Measurements from ENCODE around the gene ABHD8.

The ABHD8 gene, protein sequence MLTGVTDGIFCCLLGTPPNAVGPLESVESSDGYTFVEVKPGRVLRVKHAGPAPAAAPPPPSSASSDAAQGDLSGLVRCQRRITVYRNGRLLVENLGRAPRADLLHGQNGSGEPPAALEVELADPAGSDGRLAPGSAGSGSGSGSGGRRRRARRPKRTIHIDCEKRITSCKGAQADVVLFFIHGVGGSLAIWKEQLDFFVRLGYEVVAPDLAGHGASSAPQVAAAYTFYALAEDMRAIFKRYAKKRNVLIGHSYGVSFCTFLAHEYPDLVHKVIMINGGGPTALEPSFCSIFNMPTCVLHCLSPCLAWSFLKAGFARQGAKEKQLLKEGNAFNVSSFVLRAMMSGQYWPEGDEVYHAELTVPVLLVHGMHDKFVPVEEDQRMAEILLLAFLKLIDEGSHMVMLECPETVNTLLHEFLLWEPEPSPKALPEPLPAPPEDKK

DNA sequence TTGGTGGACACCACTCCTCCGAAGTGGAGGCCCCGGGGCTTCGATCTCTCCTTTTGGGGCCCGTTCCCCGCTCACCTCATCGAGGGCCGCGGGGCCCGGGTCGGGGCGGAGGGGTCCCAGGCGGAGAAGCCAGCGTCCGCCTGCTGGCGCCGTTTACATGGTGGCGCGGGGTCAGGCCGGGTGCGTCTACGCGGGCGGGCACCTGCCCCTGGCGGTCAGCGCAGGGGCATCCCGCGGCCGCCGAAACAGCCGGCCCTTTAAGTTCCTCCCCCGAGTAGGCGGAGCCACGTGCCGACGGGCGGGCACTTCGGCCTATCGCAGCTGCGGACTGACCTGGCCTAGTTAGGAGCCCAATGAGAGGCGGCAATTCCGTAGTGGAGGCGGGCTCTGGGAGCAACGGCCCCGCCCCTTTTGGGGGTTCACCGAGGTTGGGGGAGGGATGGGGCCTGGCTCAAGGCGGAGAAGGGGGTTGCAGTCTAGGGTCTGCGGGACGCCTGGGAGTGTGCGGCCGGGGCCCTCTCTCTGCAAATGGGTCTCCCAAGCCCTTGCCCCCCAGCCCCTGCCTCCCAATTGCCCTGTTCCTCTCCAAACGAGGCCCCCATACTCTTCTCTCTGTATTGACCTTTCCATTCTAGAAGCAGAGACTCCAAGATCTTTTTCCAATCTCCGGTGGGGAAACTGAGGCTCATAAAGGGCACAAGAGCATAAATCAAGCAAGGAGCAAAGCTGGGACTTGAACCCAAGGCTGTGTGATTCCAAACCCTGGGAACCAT, at the start of gene ABHD8:
Gene ABHD8, minus strand, starts transcription at position 259 of the 773 bp plus-strand sequence. CDS start 1,809 bp downstream, outside the sequence.
- DNase-seq (ENCODE audit: low spot score), result peak; percentile 98

DNA sequence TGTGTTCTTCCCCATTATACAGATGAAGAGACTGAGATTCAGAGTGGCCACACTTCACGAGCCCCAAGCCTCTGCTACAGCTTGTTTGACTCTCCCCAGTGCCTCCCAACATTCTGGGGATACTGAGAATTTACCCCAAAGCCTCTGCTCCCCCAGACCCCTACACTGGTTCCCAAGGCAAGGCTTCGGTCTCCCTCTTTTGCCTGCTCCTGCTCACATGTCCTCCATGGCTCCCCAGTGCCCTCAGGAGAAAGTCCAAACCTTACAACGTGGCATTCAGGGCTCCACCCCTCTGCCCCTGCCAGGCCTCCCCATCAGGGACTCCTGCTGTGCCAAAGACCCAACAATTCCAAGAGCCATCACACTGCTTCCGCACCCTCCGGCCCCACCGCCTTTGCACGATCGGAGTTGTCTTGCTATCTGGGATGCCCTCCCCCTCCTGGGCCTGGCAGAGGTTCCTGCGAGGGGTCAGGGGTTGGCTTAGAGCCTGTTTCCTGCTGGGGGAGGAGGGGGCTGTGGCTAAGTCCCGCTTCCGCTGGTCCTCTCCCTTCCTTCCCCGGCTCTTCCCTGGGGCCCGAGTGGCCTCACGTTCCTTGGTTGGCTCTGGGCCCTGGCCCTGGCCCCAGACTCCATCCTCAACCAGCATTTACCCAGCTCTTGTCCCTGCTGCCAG, 49.5 kb upstream of the ABHD8 start:
- DNase-seq (ENCODE audit: low spot score), result no peak

- no peak for DNase-seq (ENCODE audit: low spot score)
Measured at GRCh38 chr19:17351815-17352435, 48.7 kb upstream of the ABHD8 start.

DNA sequence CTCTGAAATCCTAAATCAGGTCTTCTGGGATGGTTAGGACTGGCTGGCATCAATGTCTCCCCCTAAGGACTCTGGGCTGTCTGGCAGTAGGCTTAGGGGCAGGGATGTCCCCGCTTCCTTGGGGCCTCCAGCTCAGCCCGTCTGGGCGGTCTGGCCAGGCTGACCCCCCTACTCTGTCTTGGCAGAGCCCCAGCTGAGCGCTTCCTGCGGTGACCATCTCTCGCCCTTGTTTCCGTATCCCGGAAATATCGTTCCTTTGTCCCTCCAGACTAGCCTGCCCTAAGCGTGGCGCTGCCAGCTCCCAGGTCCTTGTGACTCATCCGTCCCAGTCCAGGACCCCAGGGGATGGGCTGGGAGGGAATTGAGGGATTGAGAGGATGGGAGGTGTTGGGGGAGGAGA, 45.5 kb upstream of the ABHD8 start:
- peak; percentile 36 for DNase-seq (ENCODE audit: low spot score)

- no peak for DNase-seq (ENCODE audit: low spot score)
Measured at GRCh38 chr19:17347877-17348276, 44.7 kb upstream of the ABHD8 start.

- peak; percentile 32 for DNase-seq (ENCODE audit: low spot score)
Measured at GRCh38 chr19:17347361-17347760, 44.1 kb upstream of the ABHD8 start.

- DNase-seq (ENCODE audit: low spot score), result peak; percentile 92
Measured at GRCh38 chr19:17346109-17346671, 43.0 kb upstream of the ABHD8 start.

GRCh38 chr19:17341845-17342244, 38.6 kb upstream of the ABHD8 start:
- no peak for DNase-seq (ENCODE audit: low spot score)

- DNase-seq (ENCODE audit: low spot score), result no peak
Measured at GRCh38 chr19:17341386-17341785, 38.2 kb upstream of the ABHD8 start.

DNA sequence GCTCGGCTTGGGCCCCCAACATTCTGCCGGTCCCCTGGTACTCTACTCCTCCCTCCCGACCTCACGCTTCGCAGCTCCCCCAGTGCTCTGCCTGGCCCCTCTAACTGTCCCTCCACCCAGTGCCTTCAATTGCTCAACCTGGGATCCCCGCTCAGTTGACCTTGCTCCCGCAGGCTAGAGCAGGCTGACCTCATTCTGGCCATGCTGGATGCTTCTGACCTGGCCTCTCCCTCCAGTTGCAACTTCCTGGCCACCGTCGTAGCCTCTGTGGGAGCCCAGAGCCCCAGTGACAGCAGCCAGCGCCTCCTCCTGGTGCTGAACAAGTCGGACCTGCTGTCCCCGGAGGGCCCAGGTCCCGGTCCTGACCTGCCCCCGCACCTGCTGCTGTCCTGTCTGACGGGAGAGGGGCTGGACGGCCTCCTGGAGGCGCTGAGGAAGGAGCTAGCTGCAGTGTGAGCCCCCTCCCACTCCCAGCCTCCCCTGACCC, 37.7 kb upstream of the ABHD8 start:
- DNase-seq (ENCODE audit: low spot score), result no peak

- no peak for DNase-seq (ENCODE audit: low spot score)
Measured at GRCh38 chr19:17340302-17340870, 37.2 kb upstream of the ABHD8 start.

DNA sequence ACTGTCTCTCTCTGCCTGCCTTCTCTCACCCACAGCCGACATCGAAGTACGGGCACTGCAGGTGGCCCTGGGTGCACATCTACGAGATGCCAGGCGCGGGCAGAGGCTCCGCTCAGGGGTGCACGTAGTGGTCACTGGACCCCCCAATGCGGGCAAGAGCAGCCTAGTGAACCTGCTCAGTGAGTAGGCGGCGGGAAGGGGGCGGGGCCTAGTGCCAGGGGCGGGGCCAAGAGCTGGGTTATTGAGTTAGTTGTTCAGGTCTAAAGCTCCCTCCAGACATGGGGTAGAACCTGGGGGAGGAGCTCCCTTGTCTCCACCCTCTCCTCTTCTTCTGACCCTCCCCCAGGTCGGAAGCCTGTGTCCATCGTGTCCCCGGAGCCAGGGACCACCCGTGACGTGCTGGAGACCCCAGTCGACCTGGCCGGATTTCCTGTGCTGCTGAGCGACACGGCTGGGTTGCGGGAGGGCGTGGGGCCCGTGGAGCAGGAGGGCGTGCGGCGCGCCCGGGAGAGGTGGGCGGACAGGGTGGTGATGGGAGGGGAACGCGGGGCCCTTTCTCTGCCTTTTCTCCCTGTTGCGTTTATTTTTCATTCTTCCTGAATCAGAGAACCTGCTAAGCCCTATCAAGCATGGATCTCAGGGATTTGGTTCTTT, 36.0 kb upstream of the ABHD8 start:
- DNase-seq (ENCODE audit: low spot score), result no peak

DNA sequence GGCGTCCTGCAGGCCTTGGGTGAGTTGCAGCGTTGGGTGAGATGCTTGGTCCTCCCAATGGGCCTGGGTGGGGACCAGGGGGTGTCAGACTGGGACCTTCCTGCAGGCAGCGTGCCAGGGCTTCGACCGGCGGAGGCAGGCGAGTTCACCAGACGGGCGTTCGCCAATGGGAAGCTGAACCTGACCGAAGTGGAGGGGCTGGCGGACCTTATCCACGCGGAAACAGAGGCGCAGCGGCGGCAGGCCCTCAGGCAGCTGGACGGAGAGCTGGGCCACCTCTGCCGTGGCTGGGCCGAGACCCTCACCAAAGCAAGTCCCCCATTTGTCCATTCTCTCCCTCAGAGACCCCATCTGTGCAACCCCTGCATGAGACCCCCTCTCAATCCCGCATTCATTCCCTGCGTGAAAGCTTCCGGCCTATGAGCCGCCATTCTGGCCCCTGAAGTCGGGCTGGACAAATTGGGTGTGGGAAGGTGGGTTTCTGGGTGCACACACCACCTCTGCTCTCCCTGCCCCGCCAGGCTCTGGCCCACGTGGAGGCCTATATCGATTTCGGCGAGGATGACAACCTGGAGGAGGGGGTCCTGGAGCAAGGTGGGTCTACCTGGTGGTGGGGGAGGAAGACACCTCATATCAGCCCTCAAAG, 35.3 kb upstream of the ABHD8 start:
- DNase-seq (ENCODE audit: low spot score), result no peak

DNA sequence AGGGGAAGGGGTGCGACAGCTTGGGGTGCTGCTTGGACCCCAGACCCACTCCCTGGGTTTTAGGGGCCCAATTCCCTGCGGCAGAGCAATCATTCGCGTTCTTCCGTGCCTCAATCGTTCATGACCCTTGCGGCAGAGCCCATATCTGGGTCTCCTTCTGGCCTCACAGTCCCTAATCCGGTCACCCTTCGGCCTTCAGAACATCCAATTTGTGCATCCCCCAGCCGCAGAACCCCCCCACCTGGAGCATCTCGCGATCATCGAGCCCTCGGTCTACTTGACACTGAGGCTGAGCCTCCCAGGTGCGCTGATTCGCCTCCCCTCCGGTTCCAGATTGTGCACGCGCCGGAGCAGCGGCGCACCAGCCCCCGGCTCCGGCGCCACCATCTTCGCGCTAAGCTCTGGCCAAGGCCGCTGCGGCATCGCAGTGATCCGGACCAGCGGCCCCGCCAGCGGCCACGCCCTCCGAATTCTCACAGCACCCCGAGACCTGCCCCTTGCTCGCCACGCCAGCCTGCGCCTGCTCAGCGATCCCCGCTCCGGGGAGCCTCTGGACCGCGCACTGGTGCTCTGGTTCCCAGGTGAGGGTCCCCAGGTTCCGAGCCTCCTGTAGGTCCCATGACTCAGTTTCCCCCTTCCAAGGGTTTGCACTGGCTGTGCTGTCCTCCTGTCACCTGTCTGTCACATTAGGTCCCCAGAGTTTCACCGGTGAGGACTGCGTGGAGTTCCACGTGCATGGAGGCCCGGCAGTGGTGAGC, 34.6 kb upstream of the ABHD8 start:
- peak; percentile 60 for DNase-seq (ENCODE audit: low spot score)

DNA sequence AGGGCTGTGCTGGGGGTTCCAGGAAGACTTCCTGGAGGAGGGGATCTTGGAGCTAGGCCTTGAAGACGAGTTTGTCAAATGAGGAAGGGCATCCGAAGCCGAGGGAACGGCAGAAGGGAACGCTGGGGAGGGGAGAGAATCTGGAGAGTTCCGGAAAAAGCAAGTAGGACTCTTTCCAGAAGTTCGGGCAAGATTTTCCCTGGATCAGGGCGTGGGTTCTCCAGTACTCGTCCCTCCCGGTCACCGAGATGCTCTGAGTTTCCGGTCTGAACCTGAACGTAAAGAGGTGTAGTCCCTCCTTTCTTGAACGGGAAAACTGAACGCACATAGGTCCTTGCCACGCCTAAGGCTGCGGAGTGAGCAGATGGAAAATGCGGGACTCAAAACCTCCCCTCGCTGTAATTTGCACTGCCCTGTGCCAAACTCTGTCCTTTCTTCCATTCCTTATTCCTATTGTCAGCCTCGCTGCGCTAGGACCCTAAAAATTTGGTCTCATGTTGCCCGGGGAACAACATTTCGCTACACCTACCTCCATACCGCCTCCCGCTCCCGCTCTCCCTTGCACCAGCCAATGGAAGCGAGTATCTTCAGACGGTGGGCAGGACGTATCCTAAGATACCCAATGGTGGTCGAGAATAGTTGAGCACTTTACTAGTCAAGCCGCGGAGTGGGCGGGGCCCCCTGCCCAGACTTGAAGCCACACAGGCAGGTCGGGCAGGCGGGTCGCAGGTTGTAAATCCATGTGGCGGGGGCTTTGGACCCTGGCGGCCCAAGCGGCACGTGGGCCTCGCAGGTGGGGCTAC, 33.8 kb upstream of the ABHD8 start, which contains the start of gene GTPBP3:
Gene GTPBP3, plus strand, starts transcription at position 682 of the 803 bp plus-strand sequence. Its CDS starts 59 bp downstream, at position 741.
- DNase-seq (ENCODE audit: low spot score), result peak; percentile 98

GRCh38 chr19:17335575-17335974, 32.4 kb upstream of the ABHD8 start:
- no peak for DNase-seq (ENCODE audit: low spot score)

- peak; percentile 96 for DNase-seq (ENCODE audit: low spot score)
Measured at GRCh38 chr19:17334414-17335409, 31.5 kb upstream of the ABHD8 start, which contains the start of gene ANO8. Gene ANO8, minus strand, starts transcription at chr19:17334855. Its CDS starts 185 bp downstream, at chr19:17334670.

All from GM03348 (cell line).